ENCODE results near the gene CELA3B. TPM values are rescaled to one million over a fixed set of nuclear protein-coding genes. Genes with fewer than 3 reads are reported as not detected.
"Not testable (repeated sequence)": the region's sequence is repeated elsewhere in the genome, so short reads cannot be mapped to it uniquely, and the experiment has no call there.

Gene CELA3B
- total RNA-seq, 1 experiment from 2014 or later, result not detected

- DNase-seq (ENCODE audit: low spot score), result not testable (repeated sequence)
Observed at GRCh38 chr1:22007262-22007661, 30.4 kb downstream of the CELA3B start.

DNA sequence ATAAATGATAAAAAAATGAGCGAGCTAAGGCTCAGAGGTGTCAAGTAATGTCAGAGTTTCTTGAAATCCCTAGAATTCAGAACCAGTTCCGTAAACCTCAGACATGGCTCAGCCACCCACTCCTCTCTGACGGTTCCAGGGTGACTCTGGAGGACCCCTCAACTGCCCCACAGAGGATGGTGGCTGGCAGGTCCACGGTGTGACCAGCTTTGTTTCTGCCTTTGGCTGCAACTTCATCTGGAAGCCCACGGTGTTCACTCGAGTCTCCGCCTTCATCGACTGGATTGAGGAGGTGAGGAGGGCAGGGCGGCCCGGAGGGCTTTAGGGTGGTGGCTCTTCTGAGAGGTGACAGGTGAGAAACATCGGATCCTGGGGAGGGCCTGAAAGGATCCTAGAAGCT lies 32.7 kb downstream of the CELA3B start:
- DNase-seq (ENCODE audit: low spot score), result not testable (repeated sequence)

GRCh38 chr1:22012752-22013151 lies 35.9 kb downstream of the CELA3B start:
- DNase-seq (ENCODE audit: low spot score), result not testable (repeated sequence)

GRCh38 chr1:22014575-22015206 lies 37.9 kb downstream of the CELA3B start:
- DNase-seq (ENCODE audit: low spot score), result not testable (repeated sequence)

- DNase-seq (ENCODE audit: low spot score), result peak; percentile 80
Observed at GRCh38 chr1:22018583-22019559, 42.0 kb downstream of the CELA3B start.

DNA sequence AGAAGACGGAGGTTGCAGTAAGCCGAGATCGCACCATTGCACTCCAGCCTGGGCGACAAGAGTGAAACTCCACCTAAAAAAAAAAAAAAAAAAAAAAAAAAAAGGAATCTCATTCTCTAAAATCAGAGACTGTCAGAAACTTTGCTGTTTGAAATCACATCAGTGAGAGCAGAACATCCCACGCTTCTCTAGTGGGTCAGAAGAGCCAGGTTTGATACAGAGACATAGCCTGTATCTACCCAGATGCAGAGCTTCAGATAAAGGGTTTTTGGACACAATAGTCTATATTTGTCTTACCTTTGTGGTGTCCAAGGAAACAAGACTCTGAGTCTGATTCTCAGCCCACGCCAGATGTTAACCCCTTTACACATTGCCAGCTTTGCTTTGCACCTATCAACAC lies 44.2 kb downstream of the CELA3B start:
- DNase-seq (ENCODE audit: low spot score), result no peak

DNA sequence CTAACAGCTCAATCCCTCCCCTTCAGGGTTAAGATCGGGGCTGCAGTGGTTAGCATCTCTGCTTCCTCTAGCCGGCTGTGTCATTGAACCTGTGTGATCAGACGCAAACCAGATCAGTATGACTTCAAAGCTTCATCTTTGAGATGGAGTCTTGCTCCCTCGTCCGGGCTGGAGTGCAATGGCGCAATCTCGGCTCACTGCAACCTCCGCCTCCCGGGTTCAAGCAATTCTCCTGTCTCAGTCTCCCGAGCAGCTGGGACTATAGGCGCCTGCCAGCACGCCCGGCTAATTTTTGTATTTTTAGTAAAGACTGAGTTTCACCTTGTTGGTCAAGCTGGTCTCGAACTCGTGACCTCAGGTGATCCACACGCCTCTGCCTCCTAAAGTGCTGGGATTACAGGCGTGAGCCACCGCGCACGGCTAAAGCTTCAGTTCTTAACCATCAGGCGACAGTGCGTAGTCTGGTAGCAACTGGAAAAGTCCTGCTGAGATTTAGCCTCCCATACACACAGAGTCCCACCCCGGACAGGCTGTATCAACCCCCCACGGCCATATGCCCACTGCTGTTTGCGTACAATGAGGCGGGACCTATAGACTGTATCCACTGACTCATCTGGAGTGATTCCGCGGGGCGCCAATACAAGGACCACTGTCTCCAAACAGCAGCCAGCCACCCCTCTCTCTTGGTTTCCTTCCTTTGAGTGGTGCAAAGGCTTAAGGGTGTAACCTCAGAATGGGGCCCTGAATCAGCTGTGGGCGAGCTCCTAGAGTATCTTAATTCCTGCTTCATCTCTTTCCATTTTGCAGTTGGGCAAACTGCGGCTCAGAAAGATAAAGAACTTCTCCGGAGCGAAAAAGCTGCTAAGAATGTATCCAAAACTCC lies 47.9 kb downstream of the CELA3B start:
- DNase-seq (ENCODE audit: low spot score), result peak; percentile 66

DNA sequence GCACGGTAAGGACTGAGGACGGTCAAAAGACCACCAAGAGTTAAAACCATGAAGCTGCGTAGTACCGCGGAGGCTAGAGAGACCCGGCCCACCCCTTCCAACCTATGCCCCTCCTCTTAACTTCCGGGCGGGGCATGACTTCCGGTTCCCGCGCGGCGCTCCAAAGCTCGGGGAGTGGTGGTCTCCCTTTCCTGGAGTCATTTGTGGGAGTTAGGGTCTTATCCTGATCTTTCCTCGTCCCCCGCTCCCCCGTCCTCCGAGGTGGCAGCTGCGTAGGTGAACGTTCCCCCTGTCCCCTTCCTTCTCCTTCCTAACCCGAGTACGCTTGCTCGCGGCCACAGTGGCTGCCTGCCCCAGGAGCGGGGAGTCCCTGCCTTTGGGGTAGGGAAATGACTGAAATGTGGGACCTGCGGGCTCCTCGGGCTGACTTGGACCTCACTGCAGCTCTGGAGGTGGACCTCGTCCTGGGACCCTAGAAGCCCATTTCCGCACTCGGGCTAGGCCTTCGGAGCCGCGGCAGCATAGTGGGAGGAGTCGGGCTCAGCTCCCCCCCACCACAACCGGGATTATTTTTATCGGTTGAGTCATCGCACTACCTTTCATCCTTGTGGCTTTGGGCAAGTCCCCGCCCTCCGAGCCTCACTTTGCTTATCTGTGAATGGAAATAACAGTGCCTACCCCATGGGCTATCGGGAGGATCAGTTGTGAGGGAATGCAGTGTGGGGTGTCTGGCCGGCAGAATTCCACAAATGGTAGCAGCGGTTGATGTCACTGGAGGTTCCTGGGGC lies 48.7 kb downstream of the CELA3B start:
- peak; percentile 87 for DNase-seq (ENCODE audit: low spot score)

- no peak for DNase-seq (ENCODE audit: low spot score)
Observed at GRCh38 chr1:22026924-22027289, 50.1 kb downstream of the CELA3B start.

DNA sequence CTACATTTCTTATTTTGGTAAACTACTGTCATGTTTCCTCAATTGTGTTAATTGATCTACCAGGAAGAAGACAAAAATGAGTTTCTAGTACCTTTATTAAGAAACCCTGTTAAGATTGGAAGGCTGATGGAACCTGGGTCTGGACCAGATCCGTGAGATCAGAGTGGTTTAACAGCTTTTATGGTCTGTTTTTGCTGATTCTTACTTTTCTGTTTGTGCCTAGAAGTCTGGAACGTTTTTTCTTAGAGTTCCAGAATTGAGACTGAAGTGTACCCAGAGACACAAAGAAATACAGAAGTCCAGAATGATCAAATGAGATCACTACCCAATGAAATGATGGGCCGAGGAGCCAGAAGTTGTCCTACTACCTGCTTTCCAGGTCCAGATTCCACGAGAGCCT lies 53.2 kb downstream of the CELA3B start:
- DNase-seq (ENCODE audit: low spot score), result no peak

GRCh38 chr1:22030473-22030872 lies 53.7 kb downstream of the CELA3B start:
- no peak for DNase-seq (ENCODE audit: low spot score)

GRCh38 chr1:22031214-22031962 lies 54.6 kb downstream of the CELA3B start:
- DNase-seq (ENCODE audit: low spot score), result no peak

DNA sequence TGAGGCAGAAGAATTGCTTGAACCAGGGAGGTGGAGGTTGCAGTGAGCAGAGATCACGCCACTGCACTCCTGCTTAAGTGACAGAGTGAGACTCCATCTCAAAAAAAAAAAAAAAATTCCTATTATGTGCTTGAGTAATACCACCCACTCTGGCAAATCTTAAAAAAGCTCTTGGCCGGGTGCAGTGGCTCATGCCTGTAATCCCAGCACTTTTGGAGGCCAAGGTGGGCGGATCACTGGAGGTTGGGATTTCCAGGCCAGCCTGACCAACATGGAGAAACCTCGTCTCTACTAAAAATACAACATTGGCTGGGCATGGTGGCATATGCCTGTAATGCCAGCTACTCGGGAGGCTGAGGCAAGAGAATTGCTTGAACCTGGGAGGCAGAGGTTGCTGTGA lies 58.0 kb downstream of the CELA3B start:
- not testable (repeated sequence) for DNase-seq (ENCODE audit: low spot score)

DNA sequence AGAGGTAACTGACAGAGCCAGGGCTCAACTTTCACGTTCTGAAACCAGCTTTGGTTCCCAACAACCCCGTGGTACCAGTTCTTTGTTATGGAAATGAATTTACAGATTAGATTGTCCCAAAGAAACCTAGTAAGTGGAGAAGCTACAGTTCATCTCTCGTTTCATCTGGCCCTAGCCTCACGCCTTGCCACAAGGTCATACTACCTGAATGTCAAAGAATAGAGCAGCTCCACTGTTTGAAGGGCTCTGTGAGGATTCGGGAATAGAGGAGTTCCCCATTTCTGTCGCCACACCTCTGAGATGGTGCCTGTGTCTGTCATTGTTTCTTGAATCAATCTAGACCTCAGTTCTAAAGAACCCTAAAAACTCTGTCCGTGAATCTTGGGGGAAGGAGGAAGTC lies 60.7 kb downstream of the CELA3B start:
- no peak for DNase-seq (ENCODE audit: low spot score)

GRCh38 chr1:22038036-22038435 lies 61.2 kb downstream of the CELA3B start:
- DNase-seq (ENCODE audit: low spot score), result no peak

Other genes with a start within 250 kb of the CELA3B start
- 16.0 and 22.8 TPM in 2 replicates for gene USP48, start 193.9 kb upstream of the CELA3B start, total RNA-seq (2014; rRNA removed; shearing (Covaris generic))
- not detected in 2 replicates for gene LDLRAD2, start 164.8 kb upstream of the CELA3B start, total RNA-seq (2014; rRNA removed; shearing (Covaris generic))
- 17.9 and 18.3 TPM in 2 replicates for gene HSPG2, start 39.7 kb upstream of the CELA3B start, total RNA-seq (2014; rRNA removed; shearing (Covaris generic))
- not detected in 2 replicates for gene CELA3A, start 24.6 kb downstream of the CELA3B start, total RNA-seq (2014; rRNA removed; shearing (Covaris generic))
- gene CDC42, start 75.7 kb downstream of the CELA3B start, total RNA-seq (2014; rRNA removed; shearing (Covaris generic)), result 260 and 289 TPM in 2 replicates
- 0.03 TPM in 1 of 2 replicates, not detected in the other for gene WNT4, start 166.1 kb downstream of the CELA3B start, total RNA-seq (2014; rRNA removed; shearing (Covaris generic))